MM.1S (cell line): ENCODE results near the gene HOXC9.

ENCODE experiments used
- DNase-seq: peaks from one replicate; pipeline ENCODE4 v3.0.0-alpha.2; 2015
- H2AFZ ChIP-seq: fragments of 300-600 bp; sonication (generic); 2 replicates; pipeline ENCODE4 v1.6.0; 2016; ENCODE audit warnings: antibody characterized with exemption, low read length
- H3F3A ChIP-seq: fragments of 300-600 bp; sonication (generic); 2 replicates; pipeline ENCODE4 v1.6.1; 2016; ENCODE audit warnings: mild to moderate bottlenecking, antibody characterized with exemption, low read length, moderate library complexity, mixed read lengths; ENCODE audit not compliant: insufficient read depth
- H3K27ac ChIP-seq: fragments of 300-600 bp; sonication (generic); 2 replicates; pipeline ENCODE4 v1.5.1; 2016; ENCODE audit warnings: mild to moderate bottlenecking, low read length
- H3K27me3 ChIP-seq: fragments of 300-600 bp; sonication (generic); replicated peaks from 2 replicates; pipeline ENCODE4 v1.6.0; 2016; ENCODE audit warnings: low read length; ENCODE audit not compliant: insufficient read depth
- H3K36me3 ChIP-seq: fragments of 300-600 bp; sonication (generic); replicated peaks from 2 replicates; pipeline ENCODE4 v1.6.1; 2016; ENCODE audit warnings: mild to moderate bottlenecking, low read length, mixed read lengths; ENCODE audit not compliant: insufficient read depth
- H3K4me1 ChIP-seq: fragments of 300-600 bp; sonication (generic); 2 replicates; pipeline ENCODE4 v1.6.1; 2016; ENCODE audit warnings: low read length, mixed read lengths
- H3K4me2 ChIP-seq: fragments of 300-600 bp; sonication (generic); 2 replicates; pipeline ENCODE4 v1.6.0; 2016; ENCODE audit warnings: low read depth, low read length
- H3K4me3 ChIP-seq: fragments of 300-600 bp; sonication (generic); 2 replicates; pipeline ENCODE4 v1.5.1; 2016; ENCODE audit warnings: low read length, mixed read lengths
- H3K79me2 ChIP-seq: fragments of 300-600 bp; sonication (generic); 2 replicates; pipeline ENCODE4 v1.6.1; 2016; ENCODE audit warnings: mixed run types, low read length, mixed read lengths
- H3K9ac ChIP-seq: fragments of 300-600 bp; sonication (generic); 2 replicates; pipeline ENCODE4 v1.6.1; 2016; ENCODE audit warnings: low read length, mixed read lengths
- H3K9me2 ChIP-seq: fragments of 300-600 bp; sonication (generic); replicated peaks from 2 replicates; pipeline ENCODE4 v1.6.1; 2016; ENCODE audit warnings: mild to moderate bottlenecking, low read length, mixed read lengths; ENCODE audit not compliant: insufficient read depth
- H3K9me3 ChIP-seq: fragments of 300-600 bp; sonication (generic); replicated peaks from 2 replicates; pipeline ENCODE4 v1.6.1; 2016; ENCODE audit warnings: mild to moderate bottlenecking, low read length, mixed read lengths; ENCODE audit not compliant: insufficient read depth
- H4K20me1 ChIP-seq: fragments of 300-600 bp; sonication (generic); 2 replicates; pipeline ENCODE4 v1.6.1; 2016; ENCODE audit warnings: mild to moderate bottlenecking, low read length, moderate library complexity, mixed read lengths; ENCODE audit not compliant: insufficient read depth
- CTCF ChIP-seq: fragments of 300-600 bp; sonication (generic); IDR thresholded peaks from 2 replicates; pipeline ENCODE4 v1.5.1; 2016; ENCODE audit warnings: antibody characterized with exemption, low read length, mixed read lengths
- EZH2 ChIP-seq: fragments of 300-600 bp; sonication (generic); optimal IDR thresholded peaks from 2 replicates; pipeline ENCODE3; 2017; ENCODE audit warnings: low read depth, mild to moderate bottlenecking, antibody characterized with exemption, low read length, mixed read lengths
- EZH2phosphoT487 ChIP-seq: fragments of 300-600 bp; sonication (generic); IDR thresholded peaks from 2 replicates; pipeline ENCODE4 v1.6.1; 2018; ENCODE audit warnings: antibody characterized with exemption, low read length

Gene HOXC9

GRCh38 chr12:53955776-53956250 is 44.1 kb upstream of the HOXC9 start:
- Histone ChIP-seq H4K20me1 (no peaks in the 10 kb centered on the region), H3F3A (no peaks in the 10 kb centered on the region), H2AFZ (no peak overlapping the region), H3K9me3 (no peaks in the 10 kb centered on the region), H3K9ac (no peak overlapping the region), H3K27me3 (peaks cover 99% of the 10 kb centered on the region), H3K9me2 (no peaks in the 10 kb centered on the region), H3K36me3 (no peaks in the 10 kb centered on the region), H3K79me2 (no peaks in the 10 kb centered on the region), H3K27ac (no peak overlapping the region), H3K4me1 (0 out of 2 replicates have a peak, but pooled peaks cover 5% of the 10 kb centered on the region), H3K4me3 (no peak overlapping the region), H3K4me2 (no peak overlapping the region)
- no peak for TF ChIP-seq CTCF
- peak; percentile 38 for TF ChIP-seq EZH2
- DNase-seq = no peak

- Histone ChIP-seq H3K9ac (no peak overlapping the region), H3K4me2 (no peak overlapping the region), H3K36me3 (no peaks in the 10 kb centered on the region), H3K27ac (no peak overlapping the region), H3K9me3 (no peaks in the 10 kb centered on the region), H3K4me3 (no peak overlapping the region), H3K79me2 (no peaks in the 10 kb centered on the region), H4K20me1 (no peaks in the 10 kb centered on the region), H3K27me3 (peaks cover 99% of the 10 kb centered on the region), H2AFZ (no peak overlapping the region), H3K4me1 (0 out of 2 replicates have a peak, but pooled peaks cover 5% of the 10 kb centered on the region), H3F3A (no peaks in the 10 kb centered on the region), H3K9me2 (no peaks in the 10 kb centered on the region)
- DNase-seq = no peak
- TF ChIP-seq EZH2phosphoT487 (no peak), CTCF (no peak), EZH2 (no peak)
Observed at GRCh38 chr12:53956251-53956887, 43.6 kb upstream of the HOXC9 start.

- no peak overlapping the region for H3K4me3 ChIP-seq
- H3K9me3 ChIP-seq = no peaks in the 10 kb centered on the region
- H3K36me3 ChIP-seq = no peaks in the 10 kb centered on the region
- H3K9ac ChIP-seq = no peak overlapping the region
- no peak overlapping the region for H2AFZ ChIP-seq
- TF ChIP-seq EZH2phosphoT487 = no peak
- no peak for TF ChIP-seq EZH2
- TF ChIP-seq CTCF = no peak
- no peak overlapping the region for H3K4me2 ChIP-seq
- H3K4me1 ChIP-seq = 0 out of 2 replicates have a peak, but pooled peaks cover 5% of the 10 kb centered on the region
- H3K79me2 ChIP-seq = no peaks in the 10 kb centered on the region
- H4K20me1 ChIP-seq = no peaks in the 10 kb centered on the region
- no peak overlapping the region for H3K27ac ChIP-seq
- DNase-seq = no peak
- peaks cover 99% of the 10 kb centered on the region for H3K27me3 ChIP-seq
- H3K9me2 ChIP-seq = no peaks in the 10 kb centered on the region
- no peaks in the 10 kb centered on the region for H3F3A ChIP-seq
Observed at GRCh38 chr12:53956914-53957536, 42.9 kb upstream of the HOXC9 start.
